ENCODE measurements around the gene NFKBIL1. TPM values are rescaled to one million over a fixed set of nuclear protein-coding genes. Genes with fewer than 3 reads are reported as not detected.

NFKBIL1 gene
- total RNA-seq, 2 donors from 2014 or later = 5.6 to 27.0 TPM

GRCh38 chr6:31545291-31545690 is 2.1 kb upstream of the NFKBIL1 start:
- no peak for ATAC-seq
- DNase-seq = no peak
- Histone ChIP-seq H3K36me3 (replicated peaks in 1 of 2; ENCODE audit: insufficient read depth in 1 of 2, low read depth in 2 of 2) (no peaks in the 10 kb centered on the region), H3K4me3 (no peak overlapping the region), H3K4me1 (peaks cover 35% of the 10 kb centered on the region), H3K9me3 (no peaks in the 10 kb centered on the region), H3K27ac (no peak overlapping the region), H3K27me3 (no peaks in the 10 kb centered on the region)
- TF ChIP-seq POLR2A (IDR thresholded peaks at IDR 0.05) (no peak), CTCF (IDR thresholded peaks at IDR 0.05) (no peak)
- intact Hi-C loops (cut with DNase I) = loop anchor here (5.0 kb wide), 1 partner anchor 52 kb away; no protein-coding TSS in a partner anchor
- 52 to 59% methylated on average over 6 to 7 of the region's 7 CpGs for WGBS, 2 donors

- WGBS, 2 donors = 8 to 9% methylated on average over 11 of the region's 11 CpGs
- Histone ChIP-seq H3K4me3 (peak within 1 kb of the TSS; percentile 15 to 21), H3K36me3 (replicated peaks in 1 of 2; ENCODE audit: insufficient read depth in 1 of 2, low read depth in 2 of 2) (peaks cover 0 to 3% of the 10 kb centered on the region in 2 donors), H3K9me3 (no peaks in the 10 kb centered on the region), H3K27ac (peak within 1 kb of the TSS; percentile 56 to 85 (median 71)), H3K4me1 (peaks cover 30% of the 10 kb centered on the region), H3K27me3 (no peaks in the 10 kb centered on the region)
- TF ChIP-seq POLR2A (IDR thresholded peaks at IDR 0.05) = no peak
- TF ChIP-seq CTCF (IDR thresholded peaks at IDR 0.05) = peak; percentile 94 to 98 (median 98)
- intact Hi-C loops (cut with DNase I) = loop anchor here (5.0 kb wide), 1 partner anchor 51 kb away; no protein-coding TSS in a partner anchor
- peak; percentile 70 for ATAC-seq
- peak; percentile 87 to 91 (median 90) for DNase-seq
Observed at GRCh38 chr6:31546339-31546957, 960 bp upstream of the NFKBIL1 start, which contains the start of gene ATP6V1G2. ATP6V1G2 (minus strand) TSS chr6:31546608; CDS start chr6:31546559, 49 bp downstream.

GRCh38 chr6:31547727-31548543 is 527 bp downstream of the NFKBIL1 start:
- Histone ChIP-seq H3K9me3 (no peaks in the 10 kb centered on the region), H3K4me1 (peaks cover 26% of the 10 kb centered on the region), H3K36me3 (replicated peaks in 1 of 2; ENCODE audit: insufficient read depth in 1 of 2, low read depth in 2 of 2) (peaks cover 0 to 3% of the 10 kb centered on the region in 2 donors), H3K27me3 (no peaks in the 10 kb centered on the region), H3K27ac (peak overlapping the region; percentile 56 to 85 (median 71)), H3K4me3 (peak overlapping the region; percentile 15 to 21)
- no peak for DNase-seq
- ATAC-seq = no peak
- WGBS, 2 donors = 47 to 69% methylated on average over 12 to 24 of the region's 24 CpGs
- TF ChIP-seq CTCF (IDR thresholded peaks at IDR 0.05) (no peak), POLR2A (IDR thresholded peaks at IDR 0.05) (no peak)
- intact Hi-C loops (cut with DNase I) = loop anchor here (5.0 kb wide), 1 partner anchor 49 kb away; no protein-coding TSS in a partner anchor

- WGBS, 2 donors = 89 to 97% methylated on average over 2 of the region's 2 CpGs
- Histone ChIP-seq H3K4me3 (no peak overlapping the region), H3K9me3 (no peaks in the 10 kb centered on the region), H3K4me1 (peaks cover 29% of the 10 kb centered on the region), H3K27ac (peak overlapping the region in 1 of 4 donors; percentile 85), H3K27me3 (no peaks in the 10 kb centered on the region), H3K36me3 (replicated peaks in 1 of 2; ENCODE audit: insufficient read depth in 1 of 2, low read depth in 2 of 2) (peaks cover 0 to 3% of the 10 kb centered on the region in 2 donors)
- TF ChIP-seq CTCF (IDR thresholded peaks at IDR 0.05) (no peak), POLR2A (IDR thresholded peaks at IDR 0.05) (no peak)
- ATAC-seq (no peak), DNase-seq (no peak)
- intact Hi-C loops (cut with DNase I) = loop anchor here (5.0 kb wide), 1 partner anchor 49 kb away; no protein-coding TSS in a partner anchor
Observed at GRCh38 chr6:31548544-31548873, 1.1 kb downstream of the NFKBIL1 start.

Data from body of pancreas (tissue), 4 donors.